ENCODE data around the gene CALHM6.
A peak's percentile ranks its signal among the peaks of the same experiment; 100 is the strongest.
"Not testable (repeated sequence)": the region's sequence is repeated elsewhere in the genome, so short reads cannot be mapped to it uniquely, and the experiment has no call there.

Gene CALHM6

GRCh38 chr6:116483616-116484015 lies 22.4 kb downstream of the CALHM6 start:
- Histone ChIP-seq H3K4me1 (ENCODE audit: control insufficient read depth, low read depth, low read length) (no peaks in the 10 kb centered on the region), H3K36me3 (ENCODE audit: control insufficient read depth, low read depth, low read length) (no peaks in the 10 kb centered on the region), H3K9me3 (ENCODE audit: control insufficient read depth, low read depth, low read length) (no peaks in the 10 kb centered on the region), H3K27ac (ENCODE audit: low read length) (no peak overlapping the region), H3K4me3 (ENCODE audit: low read length) (no peak overlapping the region), H3K27me3 (ENCODE audit: control insufficient read depth, insufficient read depth, low read length) (no peaks in the 10 kb centered on the region), H3K9ac (ENCODE audit: low read length) (no peak overlapping the region)

DNA sequence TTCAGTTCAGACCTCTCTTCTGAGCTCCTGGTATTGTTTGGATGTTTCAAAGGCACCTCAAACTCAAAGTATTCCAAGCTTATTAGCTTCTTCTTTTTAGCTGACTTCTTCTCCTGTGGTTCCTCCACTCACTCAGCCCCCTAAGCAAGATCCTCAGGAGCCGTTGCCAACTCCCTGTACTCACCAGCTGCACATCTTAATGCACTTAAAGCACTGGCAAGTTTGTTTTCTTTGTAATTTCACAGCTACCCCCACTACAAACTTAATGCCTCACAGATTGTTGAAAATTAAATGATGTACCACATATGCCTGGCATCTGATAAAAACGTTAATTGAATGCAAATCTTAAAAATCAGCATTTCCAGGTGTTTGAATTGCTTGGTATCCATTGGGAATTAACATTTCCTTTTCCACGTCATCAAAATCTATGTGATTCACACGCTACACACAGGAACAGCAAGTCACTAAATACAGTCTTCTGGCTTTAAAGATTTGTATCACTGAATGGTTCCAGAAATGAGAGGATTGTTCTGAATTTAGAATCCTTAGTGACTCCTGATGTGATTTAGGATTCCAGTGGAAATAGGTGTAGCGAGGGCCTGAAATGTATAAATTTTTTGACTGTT lies 24.5 kb downstream of the CALHM6 start:
- H3K4me1 ChIP-seq (ENCODE audit: control insufficient read depth, low read depth, low read length) = no peaks in the 10 kb centered on the region
- no peak overlapping the region for H3K4me3 ChIP-seq (ENCODE audit: low read length)
- no peaks in the 10 kb centered on the region for H3K27me3 ChIP-seq (ENCODE audit: control insufficient read depth, insufficient read depth, low read length)
- H3K27ac ChIP-seq (ENCODE audit: low read length) = no peak overlapping the region
- H3K9me3 ChIP-seq (ENCODE audit: control insufficient read depth, low read depth, low read length) = no peaks in the 10 kb centered on the region
- no peak overlapping the region for H3K9ac ChIP-seq (ENCODE audit: low read length)
- H3K36me3 ChIP-seq (ENCODE audit: control insufficient read depth, low read depth, low read length) = no peaks in the 10 kb centered on the region

GRCh38 chr6:116491610-116492330 lies 30.6 kb downstream of the CALHM6 start:
- Histone ChIP-seq H3K4me1 (ENCODE audit: control insufficient read depth, low read depth, low read length) (peaks cover 5% of the 10 kb centered on the region), H3K27me3 (ENCODE audit: control insufficient read depth, insufficient read depth, low read length) (no peaks in the 10 kb centered on the region), H3K4me3 (ENCODE audit: low read length) (no peak overlapping the region), H3K9me3 (ENCODE audit: control insufficient read depth, low read depth, low read length) (no peaks in the 10 kb centered on the region), H3K9ac (ENCODE audit: low read length) (no peak overlapping the region), H3K27ac (ENCODE audit: low read length) (no peak overlapping the region), H3K36me3 (ENCODE audit: control insufficient read depth, low read depth, low read length) (no peaks in the 10 kb centered on the region)

- Histone ChIP-seq H3K36me3 (ENCODE audit: control insufficient read depth, low read depth, low read length) (no peaks in the 10 kb centered on the region), H3K9me3 (ENCODE audit: control insufficient read depth, low read depth, low read length) (no peaks in the 10 kb centered on the region), H3K27me3 (ENCODE audit: control insufficient read depth, insufficient read depth, low read length) (no peaks in the 10 kb centered on the region), H3K4me3 (ENCODE audit: low read length) (no peak overlapping the region), H3K9ac (ENCODE audit: low read length) (no peak overlapping the region), H3K4me1 (ENCODE audit: control insufficient read depth, low read depth, low read length) (peaks cover 5% of the 10 kb centered on the region), H3K27ac (ENCODE audit: low read length) (no peak overlapping the region)
Observed at GRCh38 chr6:116492331-116493067, 31.3 kb downstream of the CALHM6 start.

GRCh38 chr6:116495161-116495560 lies 34.0 kb downstream of the CALHM6 start:
- H3K4me3 ChIP-seq (ENCODE audit: low read length); H3K27me3 ChIP-seq (ENCODE audit: control insufficient read depth, insufficient read depth, low read length); H3K27ac ChIP-seq (ENCODE audit: low read length); H3K36me3 ChIP-seq (ENCODE audit: control insufficient read depth, low read depth, low read length); H3K9me3 ChIP-seq (ENCODE audit: control insufficient read depth, low read depth, low read length); H3K4me1 ChIP-seq (ENCODE audit: control insufficient read depth, low read depth, low read length); H3K9ac ChIP-seq (ENCODE audit: low read length): not testable (repeated sequence)

DNA sequence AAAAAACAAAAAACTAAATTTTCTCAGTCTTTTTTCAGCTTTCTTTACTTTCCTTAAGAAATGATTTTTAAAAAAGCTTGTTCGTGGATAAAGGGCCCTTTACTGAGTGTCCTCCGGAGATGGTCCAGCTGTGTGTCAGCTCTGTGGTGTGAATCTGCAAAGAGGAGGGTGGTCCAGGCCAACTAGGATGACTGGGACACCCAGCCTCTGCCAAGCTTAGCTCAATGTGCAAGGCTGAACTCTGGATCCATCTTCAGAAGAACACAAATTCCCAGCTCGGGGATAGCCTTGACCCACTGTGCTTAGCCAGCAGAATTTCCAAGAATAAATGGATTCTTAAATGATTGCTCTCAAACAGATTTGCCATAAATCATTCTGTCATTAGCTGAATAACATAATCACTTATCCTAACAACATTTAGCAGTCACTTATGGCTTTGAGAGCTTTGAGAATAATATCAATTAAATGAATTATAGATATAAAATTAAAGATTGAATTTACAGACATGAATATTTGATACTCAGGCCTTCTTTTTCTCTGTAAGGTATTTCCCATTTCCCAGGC lies 36.0 kb downstream of the CALHM6 start:
- H3K27ac ChIP-seq (ENCODE audit: low read length) = no peak overlapping the region
- no peak overlapping the region for H3K4me3 ChIP-seq (ENCODE audit: low read length)
- no peaks in the 10 kb centered on the region for H3K9me3 ChIP-seq (ENCODE audit: control insufficient read depth, low read depth, low read length)
- no peaks in the 10 kb centered on the region for H3K36me3 ChIP-seq (ENCODE audit: control insufficient read depth, low read depth, low read length)
- no peak overlapping the region for H3K9ac ChIP-seq (ENCODE audit: low read length)
- no peaks in the 10 kb centered on the region for H3K27me3 ChIP-seq (ENCODE audit: control insufficient read depth, insufficient read depth, low read length)
- H3K4me1 ChIP-seq (ENCODE audit: control insufficient read depth, low read depth, low read length) = peaks cover 1% of the 10 kb centered on the region

DNA sequence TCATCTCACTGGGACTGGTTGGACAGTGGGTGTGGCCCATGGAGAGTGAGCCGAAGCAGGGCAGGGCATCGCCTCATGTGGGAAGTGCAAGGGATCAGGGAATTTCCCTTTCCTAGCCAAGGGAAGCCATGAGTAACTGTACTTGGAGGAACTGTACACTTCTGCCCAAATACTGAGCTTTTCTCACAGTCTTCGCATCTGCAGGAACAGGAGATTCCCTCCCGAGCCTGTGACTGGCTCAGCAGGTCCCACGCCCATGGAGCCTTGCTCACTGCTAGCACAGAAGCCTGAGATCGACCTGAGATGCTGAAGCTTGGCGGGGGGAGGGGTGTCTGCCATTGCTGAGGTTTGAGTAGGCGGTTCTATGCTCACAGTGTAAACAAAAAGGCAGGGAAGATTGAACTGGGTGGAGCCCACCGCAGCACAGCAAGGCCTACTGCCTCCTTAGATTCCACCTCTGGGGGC lies 39.8 kb downstream of the CALHM6 start:
- H3K4me1 ChIP-seq (ENCODE audit: control insufficient read depth, low read depth, low read length) = no peaks in the 10 kb centered on the region
- H3K9ac ChIP-seq (ENCODE audit: low read length) = no peak overlapping the region
- no peak overlapping the region for H3K27ac ChIP-seq (ENCODE audit: low read length)
- no peaks in the 10 kb centered on the region for H3K9me3 ChIP-seq (ENCODE audit: control insufficient read depth, low read depth, low read length)
- H3K36me3 ChIP-seq (ENCODE audit: control insufficient read depth, low read depth, low read length) = no peaks in the 10 kb centered on the region
- no peak overlapping the region for H3K4me3 ChIP-seq (ENCODE audit: low read length)
- no peaks in the 10 kb centered on the region for H3K27me3 ChIP-seq (ENCODE audit: control insufficient read depth, insufficient read depth, low read length)

DNA sequence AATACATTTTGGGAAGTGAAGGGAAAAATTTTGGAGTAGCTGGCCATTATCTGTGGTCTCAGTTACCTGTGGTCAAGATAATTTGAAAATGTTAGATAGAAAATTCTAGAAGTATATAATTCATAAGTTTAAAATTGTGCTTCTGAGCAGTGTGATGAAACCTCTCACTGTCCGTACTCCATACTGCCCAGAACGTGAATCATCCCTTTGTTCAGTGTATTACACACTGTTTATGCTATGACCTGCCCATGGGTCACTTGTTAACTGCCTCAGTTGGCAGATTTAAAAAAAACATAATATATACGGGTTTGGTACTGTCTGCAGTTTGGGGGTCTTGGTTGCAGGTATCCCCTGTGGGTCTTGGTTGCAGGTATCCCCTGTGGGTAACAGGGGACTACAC lies 46.1 kb downstream of the CALHM6 start:
- Histone ChIP-seq H3K9ac (ENCODE audit: low read length) (no peak overlapping the region), H3K36me3 (ENCODE audit: control insufficient read depth, low read depth, low read length) (no peaks in the 10 kb centered on the region), H3K27me3 (ENCODE audit: control insufficient read depth, insufficient read depth, low read length) (no peaks in the 10 kb centered on the region), H3K9me3 (ENCODE audit: control insufficient read depth, low read depth, low read length) (no peaks in the 10 kb centered on the region), H3K27ac (ENCODE audit: low read length) (no peak overlapping the region), H3K4me1 (ENCODE audit: control insufficient read depth, low read depth, low read length) (peaks cover 8% of the 10 kb centered on the region), H3K4me3 (ENCODE audit: low read length) (no peak overlapping the region)

- Histone ChIP-seq H3K36me3 (ENCODE audit: control insufficient read depth, low read depth, low read length) (no peaks in the 10 kb centered on the region), H3K27ac (ENCODE audit: low read length) (no peak overlapping the region), H3K9me3 (ENCODE audit: control insufficient read depth, low read depth, low read length) (no peaks in the 10 kb centered on the region), H3K4me1 (ENCODE audit: control insufficient read depth, low read depth, low read length) (peaks cover 8% of the 10 kb centered on the region), H3K4me3 (ENCODE audit: low read length) (no peak overlapping the region), H3K27me3 (ENCODE audit: control insufficient read depth, insufficient read depth, low read length) (no peaks in the 10 kb centered on the region), H3K9ac (ENCODE audit: low read length) (no peak overlapping the region)
Observed at GRCh38 chr6:116508527-116508926, 47.4 kb downstream of the CALHM6 start.

- Histone ChIP-seq H3K36me3 (ENCODE audit: control insufficient read depth, low read depth, low read length) (no peaks in the 10 kb centered on the region), H3K27me3 (ENCODE audit: control insufficient read depth, insufficient read depth, low read length) (no peaks in the 10 kb centered on the region), H3K9me3 (ENCODE audit: control insufficient read depth, low read depth, low read length) (no peaks in the 10 kb centered on the region), H3K27ac (ENCODE audit: low read length) (peak within 1 kb of the TSS; percentile 27), H3K9ac (ENCODE audit: low read length) (peak within 1 kb of the TSS; percentile 20), H3K4me3 (ENCODE audit: low read length) (no peak within 1 kb of the TSS), H3K4me1 (ENCODE audit: control insufficient read depth, low read depth, low read length) (peaks cover 8% of the 10 kb centered on the region)
Observed at GRCh38 chr6:116511424-116512110, 50.4 kb downstream of the CALHM6 start, which contains the start of gene CALHM5. Gene CALHM5, plus strand, starts transcription at chr6:116511639. Its CDS starts 58 bp downstream, at chr6:116511697.

- Histone ChIP-seq H3K4me3 (ENCODE audit: low read length) (no peak overlapping the region), H3K9ac (ENCODE audit: low read length) (peak overlapping the region; percentile 20), H3K27me3 (ENCODE audit: control insufficient read depth, insufficient read depth, low read length) (no peaks in the 10 kb centered on the region), H3K27ac (ENCODE audit: low read length) (no peak overlapping the region), H3K4me1 (ENCODE audit: control insufficient read depth, low read depth, low read length) (peaks cover 8% of the 10 kb centered on the region), H3K9me3 (ENCODE audit: control insufficient read depth, low read depth, low read length) (no peaks in the 10 kb centered on the region), H3K36me3 (ENCODE audit: control insufficient read depth, low read depth, low read length) (no peaks in the 10 kb centered on the region)
Observed at GRCh38 chr6:116512111-116512559, 51.0 kb downstream of the CALHM6 start.
